ENCODE data around the gene ITLN2. TPM values are rescaled to one million over a fixed set of nuclear protein-coding genes. Genes with fewer than 3 reads are reported as not detected.

Gene ITLN2
- total and polyA plus RNA-seq, 9 of the 15 experiments (the other 6 are each of a cell fraction or from before 2014, with no cell fraction given): not detected

GRCh38 chr1:160997323-160998038 lies 42.9 kb upstream of the ITLN2 start (continued):
- TF ChIP-seq SPI1 (IDR thresholded peaks at IDR 0.05; ENCODE audit: borderline replicate concordance, low read depth, low read length) (0 out of 2 replicates have a peak, but pooled peaks have one; percentile 27), BRD4 (IDR thresholded peaks at IDR 0.05) (no peak), ZNF445 (CRISPR knock-in tag; IDR thresholded peaks at IDR 0.05; ENCODE audit: low read depth) (no peak), HLTF (IDR thresholded peaks at IDR 0.05) (0 out of 2 replicates have a peak, but pooled peaks have one; percentile 16), ZKSCAN1 (IDR thresholded peaks at IDR 0.05; ENCODE audit: low read depth, low read length) (no peak), RBM39 (optimal IDR thresholded peaks at IDR 0.05; ENCODE audit: low read depth, low read length) (peak; percentile 61), ZNF324 (CRISPR knock-in tag; IDR thresholded peaks at IDR 0.05) (no peak), MAFG (tag; conservative IDR thresholded peaks at IDR 0.05) (no peak), ZNF764 (CRISPR knock-in tag; IDR thresholded peaks at IDR 0.05; ENCODE audit: low read depth) (no peak), ZNF12 (CRISPR knock-in tag; IDR thresholded peaks at IDR 0.05) (no peak), FOSL1 (tag; conservative IDR thresholded peaks at IDR 0.05) (0 out of 2 replicates have a peak, but pooled peaks have one; percentile 27), RBM15 (IDR thresholded peaks at IDR 0.05; ENCODE audit: insufficient read depth, low read length) (no peak), CHD2 (IDR thresholded peaks at IDR 0.05; ENCODE audit: low read depth, low read length) (no peak), ZNF449 (CRISPR knock-in tag; IDR thresholded peaks at IDR 0.05) (no peak), SAFB (IDR thresholded peaks at IDR 0.05; ENCODE audit: borderline replicate concordance, low read depth, low read length) (no peak), GATAD2A (IDR thresholded peaks at IDR 0.05) (no peak), PTBP1 (IDR thresholded peaks at IDR 0.05; ENCODE audit: low read depth, low read length) (no peak), PKNOX1 (IDR thresholded peaks at IDR 0.05) (no peak), CEBPZ (IDR thresholded peaks at IDR 0.05; ENCODE audit: borderline replicate concordance, low read depth, low read length) (no peak), ZNF699 (CRISPR knock-in tag; IDR thresholded peaks at IDR 0.05; ENCODE audit: insufficient replicate concordance) (no peak), CREM (IDR thresholded peaks at IDR 0.05; ENCODE audit: low read depth) (peak; percentile 56), ILK (tag; IDR thresholded peaks at IDR 0.05; ENCODE audit: borderline replicate concordance, low read depth) (no peak), ZNF24 (IDR thresholded peaks at IDR 0.05) (0 out of 2 replicates have a peak, but pooled peaks have one; percentile 33), GATA2 (CRISPR knock-in tag; IDR thresholded peaks at IDR 0.05) (peak; percentile 78), ZKSCAN8 (CRISPR knock-in tag; IDR thresholded peaks at IDR 0.05) (no peak)
